ENCODE results near the gene PDPK1. TPM values are rescaled to one million over a fixed set of nuclear protein-coding genes. Genes with fewer than 3 reads are reported as not detected.
"Not testable (repeated sequence)": the region's sequence is repeated elsewhere in the genome, so short reads cannot be mapped to it uniquely, and the experiment has no call there.

Gene PDPK1
- total and polyA plus RNA-seq, 4 experiments from 2014 or later: 26.4 to 71.3 (median 51.7) TPM

DNA sequence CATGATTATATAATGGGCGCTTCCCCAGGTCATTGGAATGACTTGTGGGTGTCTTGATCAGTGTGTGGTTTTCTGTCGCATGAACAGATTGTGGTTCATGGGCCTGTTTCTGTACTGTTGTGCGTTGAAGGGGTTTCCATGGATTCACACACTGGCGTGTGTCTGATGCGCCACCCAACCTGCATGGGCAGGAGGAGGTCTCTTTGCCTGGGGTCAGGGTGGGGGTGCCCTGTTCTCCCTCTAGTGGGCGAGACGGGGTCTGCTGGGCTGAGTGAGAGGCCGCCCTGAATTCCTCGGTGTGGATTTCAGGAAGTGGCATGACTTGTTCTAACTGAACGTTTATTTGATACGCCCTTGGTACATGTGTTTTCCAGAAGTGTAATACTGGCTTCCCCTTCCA is 42.3 kb downstream of the PDPK1 start:
- DNase-seq; H3K27me3 ChIP-seq (ENCODE audit: insufficient read depth, low read length); H3K9me3 Mint-ChIP-seq; H3K4me3 Mint-ChIP-seq; POLR2A ChIA-PET (ENCODE audit: partially characterized antibody); H3K4me1 Mint-ChIP-seq; H3K27ac Mint-ChIP-seq; CTCF ChIA-PET (ENCODE audit: partially characterized antibody); H3K9me3 ChIP-seq (ENCODE audit: control insufficient read depth in 1 of 2, low read length in 2 of 2); H3K36me3 ChIP-seq (ENCODE audit: insufficient read depth, low read length); H3K4me3 ChIP-seq (ENCODE audit: low read length in 2 of 2); H3K27ac ChIP-seq (ENCODE audit: low read depth, low read length); H3K4me1 ChIP-seq (ENCODE audit: insufficient read depth, low read length); H3K27me3 Mint-ChIP-seq; H3K36me3 Mint-ChIP-seq; intact Hi-C loops (cut with micrococcal nuclease): not testable (repeated sequence)

DNA sequence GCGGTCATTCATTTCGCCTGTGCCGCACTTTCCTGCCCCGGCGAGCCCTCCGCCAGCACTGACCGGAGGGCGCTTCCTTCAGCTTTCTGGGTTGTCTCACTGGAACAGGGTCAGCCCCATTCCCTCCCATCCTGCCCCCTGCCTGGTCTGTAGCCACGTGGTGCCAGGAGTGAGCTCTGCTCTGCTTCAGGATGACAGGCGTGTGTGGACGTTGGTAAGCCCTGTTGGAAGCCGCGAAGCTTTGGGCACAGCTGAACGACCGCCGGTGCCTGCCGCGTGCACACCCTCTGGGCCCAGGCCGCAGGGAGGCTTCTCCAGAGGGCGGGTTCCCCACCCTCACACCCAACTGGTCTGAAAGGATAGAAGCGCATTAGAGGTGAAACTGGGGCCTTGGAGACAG is 43.0 kb downstream of the PDPK1 start:
- H3K36me3 Mint-ChIP-seq; intact Hi-C loops (cut with micrococcal nuclease): not testable (repeated sequence)

DNA sequence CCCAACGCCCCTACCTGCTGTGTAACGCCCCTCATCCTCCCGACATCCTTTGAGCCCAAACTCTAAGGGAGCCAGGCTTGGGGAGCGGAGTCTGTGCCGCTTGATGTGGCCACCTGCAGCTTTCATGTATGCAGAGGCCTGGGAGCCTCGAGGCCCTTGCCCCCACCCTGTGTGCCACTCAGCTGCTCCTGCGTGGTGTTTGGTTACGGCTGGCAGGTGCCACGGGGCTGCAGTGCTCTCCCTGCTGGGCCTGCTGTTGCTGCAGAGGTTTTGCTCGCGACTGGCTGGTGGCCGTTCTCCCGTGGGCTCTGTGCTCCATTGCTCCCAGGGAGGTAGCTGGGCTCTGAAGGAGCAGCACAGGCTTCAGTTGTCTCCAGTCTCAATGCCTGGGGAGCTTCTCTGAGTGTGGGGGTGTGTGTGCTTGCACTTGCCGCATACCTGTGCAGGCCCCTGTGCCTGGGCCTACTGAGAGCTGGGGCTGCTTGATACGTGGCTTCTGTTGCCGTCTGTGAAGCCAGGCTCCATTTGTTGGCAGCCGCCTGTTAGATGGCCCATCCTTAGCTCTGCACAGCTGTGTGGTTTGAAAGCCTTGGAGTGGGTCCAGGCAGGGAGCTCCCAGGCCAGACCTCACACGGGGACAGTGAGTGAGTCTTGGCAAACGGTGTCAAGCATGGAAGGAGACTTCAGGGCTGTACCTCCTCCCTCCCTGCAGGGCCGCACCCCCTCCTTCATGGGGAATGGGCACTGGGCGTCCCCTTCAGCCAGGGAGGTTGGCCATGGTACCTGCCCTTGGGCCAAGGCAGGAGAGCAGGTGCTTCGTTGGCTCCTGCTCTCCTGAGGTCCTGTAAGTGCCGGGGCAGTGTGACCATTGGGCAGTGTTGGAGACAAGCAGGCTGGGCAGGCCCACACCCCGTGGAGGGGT is 47.2 kb downstream of the PDPK1 start:
- Histone ChIP-seq H3K9me3 (ENCODE audit: control insufficient read depth in 1 of 2, low read length in 2 of 2) (no peaks in the 10 kb centered on the region), H3K27ac (ENCODE audit: low read depth, low read length) (no peak overlapping the region), H3K27me3 (ENCODE audit: insufficient read depth, low read length) (no peaks in the 10 kb centered on the region), H3K4me1 (ENCODE audit: insufficient read depth, low read length) (no peaks in the 10 kb centered on the region), H3K4me3 (ENCODE audit: low read length in 2 of 2) (no peak overlapping the region), H3K36me3 (ENCODE audit: insufficient read depth, low read length) (peaks cover 47% of the 10 kb centered on the region)
- H3K9me3 Mint-ChIP-seq: no peaks in the 10 kb centered on the region
- no peak overlapping the region for H3K4me3 Mint-ChIP-seq
- POLR2A ChIA-PET (ENCODE audit: partially characterized antibody): no interaction called here
- peak overlapping the region in 1 of 7 donors; percentile 68 for H3K27ac Mint-ChIP-seq
- no peak for DNase-seq
- peaks cover 0 to 4% (median 3%) of the 10 kb centered on the region in 4 donors for H3K4me1 Mint-ChIP-seq
- H3K36me3 Mint-ChIP-seq: peaks cover 25 to 39% of the 10 kb centered on the region in 2 donors
- CTCF ChIA-PET (ENCODE audit: partially characterized antibody): no interaction called here
- H3K27me3 Mint-ChIP-seq: no peaks in the 10 kb centered on the region
- intact Hi-C loops (cut with micrococcal nuclease): no loop called here

More for the DNA sequence above, 43.0 kb downstream of the PDPK1 start:
- H3K4me1 ChIP-seq (ENCODE audit: insufficient read depth, low read length); H3K9me3 Mint-ChIP-seq; H3K9me3 ChIP-seq (ENCODE audit: control insufficient read depth in 1 of 2, low read length in 2 of 2); CTCF ChIA-PET (ENCODE audit: partially characterized antibody); H3K27me3 Mint-ChIP-seq; H3K4me1 Mint-ChIP-seq; H3K36me3 ChIP-seq (ENCODE audit: insufficient read depth, low read length); H3K27ac ChIP-seq (ENCODE audit: low read depth, low read length); POLR2A ChIA-PET (ENCODE audit: partially characterized antibody); DNase-seq; H3K4me3 Mint-ChIP-seq; H3K27ac Mint-ChIP-seq; H3K27me3 ChIP-seq (ENCODE audit: insufficient read depth, low read length); H3K4me3 ChIP-seq (ENCODE audit: low read length in 2 of 2): not testable (repeated sequence)

DNA sequence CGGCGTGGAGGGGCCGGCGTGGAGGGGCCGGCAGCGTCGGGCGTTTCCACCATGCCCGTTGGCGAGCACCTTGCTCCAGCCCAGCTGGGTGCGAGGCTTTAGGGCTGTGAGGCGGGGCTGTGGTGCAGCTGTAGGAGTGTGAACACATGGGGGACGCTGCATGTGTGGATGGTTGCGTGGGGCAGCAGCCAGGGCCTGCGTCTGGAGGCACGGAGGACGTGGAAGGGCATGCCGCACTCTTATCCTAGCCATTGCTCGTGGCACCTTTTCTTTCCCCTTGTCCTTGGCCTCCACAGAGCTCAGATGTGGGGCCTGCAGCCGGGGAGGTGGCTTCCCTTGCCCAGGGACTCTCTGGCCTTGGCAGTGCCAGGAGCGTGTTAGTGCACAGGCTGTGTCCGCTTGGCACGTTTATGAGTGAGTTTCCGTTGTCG is 47.8 kb downstream of the PDPK1 start:
- POLR2A ChIA-PET (ENCODE audit: partially characterized antibody): no interaction called here
- Mint-ChIP-seq H3K27ac (no peak overlapping the region), H3K4me3 (no peak overlapping the region), H3K27me3 (no peaks in the 10 kb centered on the region), H3K36me3 (peaks cover 30 to 45% of the 10 kb centered on the region in 2 donors), H3K9me3 (no peaks in the 10 kb centered on the region), H3K4me1 (peaks cover 0 to 5% (median 4%) of the 10 kb centered on the region in 4 donors)
- Histone ChIP-seq H3K27me3 (ENCODE audit: insufficient read depth, low read length) (no peaks in the 10 kb centered on the region), H3K36me3 (ENCODE audit: insufficient read depth, low read length) (peaks cover 52% of the 10 kb centered on the region), H3K9me3 (ENCODE audit: control insufficient read depth in 1 of 2, low read length in 2 of 2) (no peaks in the 10 kb centered on the region), H3K4me1 (ENCODE audit: insufficient read depth, low read length) (no peaks in the 10 kb centered on the region), H3K27ac (ENCODE audit: low read depth, low read length) (no peak overlapping the region), H3K4me3 (ENCODE audit: low read length in 2 of 2) (no peak overlapping the region)
- CTCF ChIA-PET (ENCODE audit: partially characterized antibody): no interaction called here
- no peak for DNase-seq
- intact Hi-C loops (cut with micrococcal nuclease): no loop called here

DNA sequence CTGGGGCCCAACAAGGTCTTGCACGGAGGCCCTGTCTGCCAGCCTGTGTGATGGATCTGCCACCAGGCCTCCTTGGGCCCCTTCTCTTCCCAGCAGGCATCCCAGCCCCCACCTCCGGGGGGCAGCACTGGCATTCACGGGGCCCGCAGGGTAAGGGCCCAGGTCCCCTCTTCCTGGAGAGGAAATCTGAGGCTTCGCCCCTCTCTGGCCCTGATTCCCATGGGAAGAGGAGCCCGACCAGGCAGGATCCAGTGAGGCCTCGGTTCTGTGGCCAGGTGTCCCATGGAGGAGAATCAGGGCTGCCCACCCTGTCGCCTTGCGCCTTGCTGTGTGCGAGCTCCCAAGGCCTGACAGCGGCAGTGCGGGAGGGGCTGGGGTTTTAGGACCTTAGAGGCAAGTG is 48.4 kb downstream of the PDPK1 start:
- Mint-ChIP-seq H3K36me3 (peaks cover 30 to 47% of the 10 kb centered on the region in 2 donors), H3K27ac (no peak overlapping the region), H3K4me1 (peaks cover 0 to 6% (median 4%) of the 10 kb centered on the region in 4 donors), H3K27me3 (no peaks in the 10 kb centered on the region), H3K9me3 (no peaks in the 10 kb centered on the region), H3K4me3 (no peak overlapping the region)
- no peaks in the 10 kb centered on the region for H3K27me3 ChIP-seq (ENCODE audit: insufficient read depth, low read length)
- no peaks in the 10 kb centered on the region for H3K4me1 ChIP-seq (ENCODE audit: insufficient read depth, low read length)
- peaks cover 53% of the 10 kb centered on the region for H3K36me3 ChIP-seq (ENCODE audit: insufficient read depth, low read length)
- no peak for DNase-seq
- H3K9me3 ChIP-seq (ENCODE audit: control insufficient read depth in 1 of 2, low read length in 2 of 2): no peaks in the 10 kb centered on the region
- no peak overlapping the region for H3K4me3 ChIP-seq (ENCODE audit: low read length in 2 of 2)
- intact Hi-C loops (cut with micrococcal nuclease): no loop called here
- no peak overlapping the region for H3K27ac ChIP-seq (ENCODE audit: low read depth, low read length)
- ChIA-PET POLR2A (ENCODE audit: partially characterized antibody) (no interaction called here), CTCF (ENCODE audit: partially characterized antibody) (no interaction called here)

DNA sequence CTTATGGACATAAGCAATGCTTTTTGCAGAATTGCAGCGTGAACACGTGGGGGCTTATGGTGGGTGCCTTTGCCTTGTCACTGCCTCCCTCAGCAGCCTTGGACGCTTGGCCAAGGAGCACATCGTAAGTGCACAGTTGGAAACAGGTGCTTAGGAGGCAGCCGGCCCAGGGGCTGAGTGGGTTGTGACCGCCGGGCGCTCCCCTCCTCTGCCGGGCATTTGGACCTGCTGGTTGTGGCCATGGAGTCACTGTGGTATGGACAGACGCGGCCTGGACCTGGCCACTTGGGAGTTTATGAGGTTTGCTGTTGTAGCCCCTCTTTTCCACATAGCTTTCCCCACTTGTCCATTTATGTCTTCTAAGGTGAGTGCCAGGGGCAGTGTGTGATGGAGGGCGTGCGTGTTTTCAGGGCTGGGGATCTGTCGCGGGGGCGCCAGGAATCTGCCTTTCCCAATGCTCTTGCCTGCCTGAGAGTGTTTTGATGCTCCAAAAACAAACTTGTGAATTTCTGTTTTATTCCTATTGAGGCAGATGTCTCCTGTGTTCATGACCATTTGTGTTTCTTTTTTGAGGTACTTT is 49.2 kb downstream of the PDPK1 start:
- ChIA-PET CTCF (ENCODE audit: partially characterized antibody) (no interaction called here), POLR2A (ENCODE audit: partially characterized antibody) (no interaction called here)
- H3K4me3 ChIP-seq (ENCODE audit: low read length in 2 of 2): no peak overlapping the region
- no peaks in the 10 kb centered on the region for H3K4me1 ChIP-seq (ENCODE audit: insufficient read depth, low read length)
- peak overlapping the region in 2 of 7 donors; percentile 46 to 91 for H3K27ac Mint-ChIP-seq
- H3K4me1 Mint-ChIP-seq: peaks cover 3 to 7% (median 5%) of the 10 kb centered on the region in 4 donors
- H3K27me3 ChIP-seq (ENCODE audit: insufficient read depth, low read length): no peaks in the 10 kb centered on the region
- H3K27ac ChIP-seq (ENCODE audit: low read depth, low read length): no peak overlapping the region
- intact Hi-C loops (cut with micrococcal nuclease): no loop called here
- no peaks in the 10 kb centered on the region for H3K9me3 ChIP-seq (ENCODE audit: control insufficient read depth in 1 of 2, low read length in 2 of 2)
- peaks cover 55% of the 10 kb centered on the region for H3K36me3 ChIP-seq (ENCODE audit: insufficient read depth, low read length)
- H3K4me3 Mint-ChIP-seq: no peak overlapping the region
- no peaks in the 10 kb centered on the region for H3K27me3 Mint-ChIP-seq
- no peak for DNase-seq
- H3K36me3 Mint-ChIP-seq: peaks cover 30 to 48% of the 10 kb centered on the region in 2 donors
- no peaks in the 10 kb centered on the region for H3K9me3 Mint-ChIP-seq

DNA sequence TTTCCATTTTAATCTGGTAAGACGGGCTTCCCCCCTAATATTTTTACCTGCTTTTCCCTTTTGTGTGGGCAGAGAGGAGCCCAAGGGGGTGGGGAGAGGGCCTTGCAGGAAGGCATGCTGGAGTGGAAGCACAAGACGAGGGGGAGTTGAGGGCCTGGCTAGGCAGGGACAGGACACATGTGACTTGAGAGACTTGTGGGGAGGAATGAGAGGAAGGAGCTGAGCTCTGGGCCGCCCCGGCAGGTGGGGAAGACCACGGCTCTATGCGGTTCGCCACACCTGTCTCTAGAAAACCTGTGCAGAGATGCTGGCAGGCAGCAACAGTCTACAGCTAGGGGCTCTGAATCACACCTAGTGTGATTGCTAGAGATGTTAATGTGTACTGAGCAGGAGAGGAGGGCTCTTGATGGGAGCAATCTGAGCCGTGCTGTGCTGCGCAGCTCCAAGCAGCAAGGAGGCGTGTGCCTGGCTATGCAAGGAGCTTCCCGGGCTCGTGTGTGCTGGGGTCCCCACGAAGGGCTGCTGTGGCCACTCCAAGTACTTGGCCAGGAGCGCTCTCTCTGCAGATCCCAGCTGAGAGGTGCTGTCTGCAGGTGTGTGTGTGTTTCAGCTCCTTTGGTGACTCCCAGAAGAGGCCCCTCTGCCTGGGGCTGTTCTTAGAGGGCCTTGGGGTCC is 50.2 kb downstream of the PDPK1 start:
- no peaks in the 10 kb centered on the region for H3K27me3 Mint-ChIP-seq

More for the DNA sequence above, 50.2 kb downstream of the PDPK1 start:
- Histone ChIP-seq H3K27me3 (ENCODE audit: insufficient read depth, low read length) (no peaks in the 10 kb centered on the region), H3K27ac (ENCODE audit: low read depth, low read length) (no peak overlapping the region), H3K36me3 (ENCODE audit: insufficient read depth, low read length) (peaks cover 55% of the 10 kb centered on the region), H3K9me3 (ENCODE audit: control insufficient read depth in 1 of 2, low read length in 2 of 2) (no peaks in the 10 kb centered on the region), H3K4me1 (ENCODE audit: insufficient read depth, low read length) (peaks cover 5% of the 10 kb centered on the region), H3K4me3 (ENCODE audit: low read length in 2 of 2) (no peak overlapping the region)
- CTCF ChIA-PET (ENCODE audit: partially characterized antibody): no interaction called here
- Mint-ChIP-seq H3K9me3 (no peaks in the 10 kb centered on the region), H3K4me3 (no peak overlapping the region), H3K27ac (peak overlapping the region in 4 of 7 donors; percentile 12 to 87 (median 26)), H3K4me1 (peaks cover 4 to 13% (median 10%) of the 10 kb centered on the region in 4 donors), H3K36me3 (peaks cover 30 to 50% of the 10 kb centered on the region in 2 donors)
- POLR2A ChIA-PET (ENCODE audit: partially characterized antibody): no interaction called here
- DNase-seq: no peak
- intact Hi-C loops (cut with micrococcal nuclease): no loop called here
